PC-9 (cell line): ENCODE results near the gene MAEA. TPM values are rescaled to one million over a fixed set of nuclear protein-coding genes. Genes with fewer than 3 reads are reported as not detected.
"Not testable (repeated sequence)": the region's sequence is repeated elsewhere in the genome, so short reads cannot be mapped to it uniquely, and the experiment has no call there.

Source experiments
- BruUV-seq: library from RNA; stranded (reverse); fragments of 400-500 nt; replicated peaks from 2 replicates; lab custom pipeline; 2021; lab: Mats Ljungman, UMichigan
- CTCF ChIA-PET: fragments of 300-600 bp; sonication (Branson Sonifier 250); formaldehyde crosslinking; loops from one replicate; lab custom pipeline; 2022; ENCODE audit warnings: antibody characterized with exemption; lab: Charles Lee
- POLR2A ChIA-PET: fragments of 300-600 bp; sonication (Branson Sonifier 250); formaldehyde crosslinking; loops from one replicate; lab custom pipeline; 2022; ENCODE audit warnings: antibody characterized with exemption; ENCODE audit not compliant: unreplicated experiment; lab: Charles Lee
- DNase-seq, 2 experiments: peaks; one replicate each; pipeline versions ENCODE4 v3.0.0 to v3.0.0-alpha.2; 2015 to 2022; ENCODE audit warnings: mixed read lengths in 1 of 2
- H2AFZ ChIP-seq: fragments of 200-600 bp; sonication (generic); 2 replicates; pipeline ENCODE4 v1.8.1; 2017; ENCODE audit warnings: antibody characterized with exemption
- H3F3A ChIP-seq: fragments of 200-600 bp; sonication (generic); 2 replicates; pipeline ENCODE4 v1.8.1; 2017; ENCODE audit warnings: antibody characterized with exemption, mild to moderate bottlenecking, low read depth; ENCODE audit not compliant: insufficient read depth
- H3K27ac ChIP-seq: fragments of 200-600 bp; sonication (generic); 2 replicates; pipeline ENCODE4 v1.6.1; 2016; ENCODE audit warnings: mixed run types
- H3K27me3 ChIP-seq: fragments of 200-600 bp; sonication (generic); 2 replicates; pipeline ENCODE4 v1.6.1; 2016; ENCODE audit warnings: low read depth, mixed run types; ENCODE audit not compliant: insufficient read depth
- H3K36me3 ChIP-seq: fragments of 200-600 bp; sonication (generic); 2 replicates; pipeline ENCODE4 v1.6.1; 2016; ENCODE audit warnings: low read depth, mixed run types
- H3K4me1 ChIP-seq: fragments of 200-600 bp; sonication (generic); replicated peaks from 2 replicates; pipeline ENCODE4 v1.6.1; 2016; ENCODE audit warnings: mixed run types; ENCODE audit not compliant: insufficient read depth
- H3K4me2 ChIP-seq: fragments of 200-600 bp; sonication (generic); 2 replicates; pipeline ENCODE4 v1.6.1; 2017; ENCODE audit warnings: mixed run types
- H3K4me3 ChIP-seq: fragments of 200-600 bp; sonication (generic); 2 replicates; pipeline ENCODE4 v1.6.1; 2016; ENCODE audit warnings: mixed run types
- H3K79me2 ChIP-seq: fragments of 200-600 bp; sonication (generic); 2 replicates; pipeline ENCODE4 v1.6.1; 2017; ENCODE audit warnings: low read depth, mixed run types
- H3K9me2 ChIP-seq: fragments of 200-600 bp; sonication (generic); 2 replicates; pipeline ENCODE4 v1.8.1; 2017; ENCODE audit warnings: mild to moderate bottlenecking; ENCODE audit not compliant: insufficient read depth
- H3K9me3 ChIP-seq: fragments of 200-600 bp; sonication (generic); 2 replicates; pipeline ENCODE4 v1.8.1; 2016; ENCODE audit warnings: low read depth; ENCODE audit not compliant: insufficient read depth
- H4K20me1 ChIP-seq: fragments of 200-600 bp; sonication (generic); 2 replicates; pipeline ENCODE4 v1.8.1; 2017; ENCODE audit not compliant: insufficient read depth
- CTCF ChIP-seq: fragments of 200-600 bp; sonication (generic); conservative IDR thresholded peaks from 2 replicates; pipeline ENCODE4 v1.6.1; 2017; ENCODE audit warnings: mixed run types, antibody characterized with exemption, mild to moderate bottlenecking, moderate library complexity
- EZH2 ChIP-seq: fragments of 200-600 bp; sonication (generic); IDR thresholded peaks from 2 replicates; pipeline ENCODE4 v1.8.0; 2017; ENCODE audit warnings: antibody characterized with exemption, low read depth
- intact Hi-C: fragments of 100-400 bp; cut with micrococcal nuclease; formaldehyde crosslinking; loops from one replicate; pipeline ENCODE4 v1.10.0; 2022; ENCODE audit not compliant: unreplicated experiment
- total RNA-seq: library from RNA; stranded (reverse); gene quantifications from 2 replicates; pipeline ENCODE4 v1.2.3, GENCODE V29; 2021

The MAEA gene
- total RNA-seq, 1 experiment from 2014 or later: 79.4 TPM

- no peak overlapping the region for H2AFZ ChIP-seq
- CTCF ChIA-PET: no interaction called here
- H3K27me3 ChIP-seq: no peaks in the 10 kb centered on the region
- H3K27ac ChIP-seq: no peak overlapping the region
- POLR2A ChIA-PET: no interaction called here
- H3K9me3 ChIP-seq: no peaks in the 10 kb centered on the region; the same call in 1 of the 2 replicates
- H4K20me1 ChIP-seq: peaks cover 4% of the 10 kb centered on the region; the same call in 1 of the 2 replicates
- no peak for DNase-seq
- H3K9me2 ChIP-seq: no peaks in the 10 kb centered on the region
- peaks cover 67% of the 10 kb centered on the region for H3F3A ChIP-seq
- intact Hi-C loops: loop anchor here (10.0 kb wide), 1 partner anchor 290 kb away; no protein-coding TSS in a partner anchor
- no peak overlapping the region for H3K4me2 ChIP-seq
- peaks cover 18% of the 10 kb centered on the region for H3K36me3 ChIP-seq
- no TSS peak for BruUV-seq
- H3K79me2 ChIP-seq: peaks cover 26% of the 10 kb centered on the region
- TF ChIP-seq CTCF (no peak), EZH2 (no peak)
- peaks cover 29% of the 10 kb centered on the region for H3K4me1 ChIP-seq
- no peak overlapping the region for H3K4me3 ChIP-seq
Measured at GRCh38 chr4:1334579-1334895, 44.8 kb downstream of the MAEA start.

GRCh38 chr4:1335193-1335883 is 45.6 kb downstream of the MAEA start:
- POLR2A ChIA-PET, H3K9me2 ChIP-seq, H3K4me3 ChIP-seq, CTCF ChIA-PET, H3K27me3 ChIP-seq, BruUV-seq, H3K4me2 ChIP-seq, DNase-seq, H2AFZ ChIP-seq, H3K9me3 ChIP-seq, H4K20me1 ChIP-seq: not testable (repeated sequence)
- peaks cover 26% of the 10 kb centered on the region for H3K79me2 ChIP-seq
- H3F3A ChIP-seq: peaks cover 59% of the 10 kb centered on the region
- intact Hi-C loops: loop anchor here (10.0 kb wide), 1 partner anchor 291 kb away; no protein-coding TSS in a partner anchor
- H3K4me1 ChIP-seq: peaks cover 22% of the 10 kb centered on the region
- H3K27ac ChIP-seq: peak overlapping the region; percentile 63
- H3K36me3 ChIP-seq: peaks cover 23% of the 10 kb centered on the region

- no peak overlapping the region for H2AFZ ChIP-seq
- H3K27me3 ChIP-seq: no peaks in the 10 kb centered on the region
- intact Hi-C loops: loop anchor here (10.0 kb wide), 1 partner anchor 291 kb away; no protein-coding TSS in a partner anchor
- H3K4me3 ChIP-seq: no peak overlapping the region
- BruUV-seq: TSS peak; percentile 43
- peaks cover 15% of the 10 kb centered on the region for H3K4me1 ChIP-seq
- TF ChIP-seq EZH2 (no peak), CTCF (no peak)
- POLR2A ChIA-PET: no interaction called here
- H3K36me3 ChIP-seq: peaks cover 26% of the 10 kb centered on the region
- no peaks in the 10 kb centered on the region for H4K20me1 ChIP-seq
- peaks cover 52% of the 10 kb centered on the region for H3F3A ChIP-seq
- peaks cover 21% of the 10 kb centered on the region for H3K79me2 ChIP-seq
- peak in 1 of 2 experiments; percentile 80 for DNase-seq
- H3K9me3 ChIP-seq: no peaks in the 10 kb centered on the region; the same call in 1 of the 2 replicates
- no peaks in the 10 kb centered on the region for H3K9me2 ChIP-seq
- CTCF ChIA-PET: no interaction called here
- H3K27ac ChIP-seq: peak overlapping the region; percentile 63
- no peak overlapping the region for H3K4me2 ChIP-seq
Measured at GRCh38 chr4:1336088-1336491, 46.4 kb downstream of the MAEA start.
